MCF 10A (cell line): Measurements from ENCODE around the gene PIN4. TPM values are rescaled to one million over a fixed set of nuclear protein-coding genes. Genes with fewer than 3 reads are reported as not detected.

Experiments
- BruUV-seq: library from RNA; stranded (reverse); fragments of 400-500 nt; replicated peaks from 2 replicates; lab custom pipeline; 2021; lab: Mats Ljungman, UMichigan
- CTCF ChIA-PET: fragments of 300-600 bp; sonication (Branson Sonifier 250); formaldehyde crosslinking; extraction: SDS; loops from one replicate; lab custom pipeline; 2021; ENCODE audit warnings: antibody characterized with exemption, inconsistent platforms; lab: Yijun Ruan, JAX
- POLR2A ChIA-PET: fragments of 300-600, 350-650 bp; sonication (Branson Sonifier 250); formaldehyde crosslinking; extraction: SDS; loops from one replicate; lab custom pipeline; 2020; ENCODE audit warnings: antibody characterized with exemption, inconsistent platforms; lab: Yijun Ruan, JAX
- DNase-seq: peaks from one replicate; pipeline ENCODE4 v3.0.0-alpha.2; 2018; ENCODE audit not compliant: unreplicated experiment
- H3K27ac Mint-ChIP-seq: one replicate; pipeline ENCODE4 v1.8.0; 2022; ENCODE audit warnings: mild to moderate bottlenecking, low read depth, mixed read lengths; ENCODE audit not compliant: unreplicated experiment
- H3K27me3 Mint-ChIP-seq: one replicate; pipeline ENCODE4 v1.8.0; 2022; ENCODE audit warnings: mixed read lengths; ENCODE audit not compliant: insufficient read depth, unreplicated experiment
- H3K36me3 Mint-ChIP-seq: one replicate; pipeline ENCODE4 v1.8.0; 2022; ENCODE audit warnings: mild to moderate bottlenecking, moderate library complexity, mixed read lengths; ENCODE audit not compliant: insufficient read depth, unreplicated experiment
- H3K4me1 Mint-ChIP-seq: one replicate; pipeline ENCODE4 v1.8.0; 2022; ENCODE audit warnings: mixed read lengths; ENCODE audit not compliant: insufficient read depth, unreplicated experiment
- H3K4me3 Mint-ChIP-seq: one replicate; pipeline ENCODE4 v1.8.0; 2022; ENCODE audit warnings: mild to moderate bottlenecking, moderate library complexity, mixed read lengths; ENCODE audit not compliant: unreplicated experiment
- H3K9me3 Mint-ChIP-seq: one replicate; pipeline ENCODE4 v1.8.0; 2022; ENCODE audit warnings: mixed read lengths; ENCODE audit not compliant: unreplicated experiment
- intact Hi-C: fragments of 100-400 bp; cut with micrococcal nuclease; formaldehyde crosslinking; loops from 2 replicates; pipeline ENCODE4 v1.14.1; 2022
- total RNA-seq: library from RNA; stranded (reverse); gene quantifications from 2 replicates; pipeline ENCODE4 v1.2.3, GENCODE V29; 2022
- TF ChIP-seq, protein P1 (sequence below): fragments of 200-600 bp; IDR thresholded peaks from one replicate; pipeline ENCODE4 v1.8.0; 2022; ENCODE audit warnings: antibody characterized with exemption, mild to moderate bottlenecking; ENCODE audit not compliant: unreplicated experiment

PIN4 gene
- total RNA-seq, 1 experiment from 2014 or later = 7.6 TPM

DNA sequence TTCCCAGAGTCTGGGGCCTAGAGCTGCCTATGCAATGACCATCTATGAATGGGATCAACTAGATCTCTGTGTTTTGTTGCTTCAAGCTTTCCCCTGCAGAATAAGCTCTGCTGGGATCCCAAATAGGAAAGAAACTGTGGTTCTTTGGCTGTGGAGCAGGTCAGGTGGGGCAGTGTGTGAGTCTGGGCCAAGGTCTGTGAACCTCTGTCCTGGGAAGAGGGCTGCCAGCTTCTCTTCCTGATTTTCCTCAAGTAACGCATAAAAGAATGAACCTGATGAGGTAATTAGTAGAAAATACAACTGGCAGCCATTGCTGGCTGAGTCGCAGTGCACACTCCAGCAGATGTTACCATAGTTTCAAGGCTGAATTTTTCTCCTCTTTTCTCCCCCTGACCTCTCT, 4.6 kb upstream of the PIN4 start:
- CTCF ChIA-PET = interaction anchor here (0.8 kb wide), 1 partner anchor 12 kb away, joined by 3 read pairs; no protein-coding TSS in a partner anchor
- POLR2A ChIA-PET = interaction anchor here (0.6 kb wide), 1 partner anchor 143 kb away, joined by 3 read pairs; no protein-coding TSS in a partner anchor
- no peak overlapping the region for H3K27ac Mint-ChIP-seq

DNA sequence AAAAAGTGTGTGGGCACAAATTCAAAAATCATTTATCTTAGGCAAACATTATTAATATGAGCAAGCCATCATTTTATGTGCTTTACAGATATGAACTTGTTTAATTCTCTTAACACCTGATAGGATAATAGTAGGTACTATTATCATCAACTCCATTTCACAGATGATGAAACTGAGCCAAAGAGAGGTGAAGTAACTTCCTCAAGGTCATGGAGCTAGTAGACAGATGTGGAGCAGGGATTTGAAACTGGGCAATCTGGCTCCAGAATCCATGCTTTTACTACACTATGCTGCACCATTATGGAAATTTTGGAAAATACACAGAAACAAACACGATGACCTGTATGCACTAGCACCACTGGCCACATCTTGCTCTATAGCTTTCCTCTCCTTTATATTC, 1.0 kb upstream of the PIN4 start:
- CTCF ChIA-PET = interaction anchor here (0.7 kb wide), 1 partner anchor 158 kb away, joined by 3 read pairs; no protein-coding TSS in a partner anchor
- Mint-ChIP-seq H3K4me1 (no peaks in the 10 kb centered on the region), H3K9me3 (no peaks in the 10 kb centered on the region), H3K27ac (no peak overlapping the region), H3K27me3 (peaks cover 9% of the 10 kb centered on the region), H3K36me3 (peaks cover 6% of the 10 kb centered on the region), H3K4me3 (no peak overlapping the region)
- TF ChIP-seq, protein P1, sequence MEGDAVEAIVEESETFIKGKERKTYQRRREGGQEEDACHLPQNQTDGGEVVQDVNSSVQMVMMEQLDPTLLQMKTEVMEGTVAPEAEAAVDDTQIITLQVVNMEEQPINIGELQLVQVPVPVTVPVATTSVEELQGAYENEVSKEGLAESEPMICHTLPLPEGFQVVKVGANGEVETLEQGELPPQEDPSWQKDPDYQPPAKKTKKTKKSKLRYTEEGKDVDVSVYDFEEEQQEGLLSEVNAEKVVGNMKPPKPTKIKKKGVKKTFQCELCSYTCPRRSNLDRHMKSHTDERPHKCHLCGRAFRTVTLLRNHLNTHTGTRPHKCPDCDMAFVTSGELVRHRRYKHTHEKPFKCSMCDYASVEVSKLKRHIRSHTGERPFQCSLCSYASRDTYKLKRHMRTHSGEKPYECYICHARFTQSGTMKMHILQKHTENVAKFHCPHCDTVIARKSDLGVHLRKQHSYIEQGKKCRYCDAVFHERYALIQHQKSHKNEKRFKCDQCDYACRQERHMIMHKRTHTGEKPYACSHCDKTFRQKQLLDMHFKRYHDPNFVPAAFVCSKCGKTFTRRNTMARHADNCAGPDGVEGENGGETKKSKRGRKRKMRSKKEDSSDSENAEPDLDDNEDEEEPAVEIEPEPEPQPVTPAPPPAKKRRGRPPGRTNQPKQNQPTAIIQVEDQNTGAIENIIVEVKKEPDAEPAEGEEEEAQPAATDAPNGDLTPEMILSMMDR = no peak
- POLR2A ChIA-PET = interaction anchor here (0.6 to 1.8 kb wide), 6 partner anchors 16 to 196 kb away, joined by 3 to 9 read pairs (median 4); partner anchors contain the start of gene RPS4X
- no TSS peak for BruUV-seq
- DNase-seq = no peak
- intact Hi-C loops = no loop called here

More for the DNA sequence above, 4.6 kb upstream of the PIN4 start:
- TF ChIP-seq, protein P1 = no peak
- Mint-ChIP-seq H3K27me3 (peaks cover 31% of the 10 kb centered on the region), H3K9me3 (no peaks in the 10 kb centered on the region), H3K36me3 (no peaks in the 10 kb centered on the region), H3K4me1 (no peaks in the 10 kb centered on the region), H3K4me3 (no peak overlapping the region)
- intact Hi-C loops = no loop called here
- no peak for DNase-seq
- no TSS peak for BruUV-seq

DNA sequence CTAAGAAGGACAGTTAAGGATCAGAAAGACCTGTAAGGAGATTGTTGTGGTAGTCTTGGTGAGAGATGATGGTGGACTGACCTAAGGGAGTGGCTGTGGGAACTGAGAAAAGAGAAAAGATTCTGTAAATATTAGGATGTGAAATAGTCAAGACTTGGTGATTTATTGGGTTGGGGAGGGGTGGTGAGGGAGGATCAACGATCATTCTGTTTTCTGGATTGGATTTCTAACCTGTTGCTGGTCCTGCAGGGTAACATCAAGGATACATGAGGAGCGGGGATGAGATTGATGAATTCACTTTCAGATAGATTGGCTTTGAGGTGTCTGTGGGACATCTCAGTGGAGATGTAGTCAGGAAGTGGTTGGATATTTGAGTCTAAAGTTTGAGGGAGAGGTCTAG, 1.4 kb downstream of the PIN4 start:
- Mint-ChIP-seq H3K27me3 (no peaks in the 10 kb centered on the region), H3K9me3 (no peaks in the 10 kb centered on the region), H3K4me3 (no peak overlapping the region), H3K36me3 (peaks cover 7% of the 10 kb centered on the region), H3K27ac (no peak overlapping the region), H3K4me1 (no peaks in the 10 kb centered on the region)
- DNase-seq = no peak
- POLR2A ChIA-PET = interaction anchor here (0.6 kb wide), 1 partner anchor 213 kb away, joined by 4 read pairs; no protein-coding TSS in a partner anchor
- BruUV-seq = no TSS peak
- intact Hi-C loops = no loop called here
- TF ChIP-seq, protein P1 = no peak
- CTCF ChIA-PET = interaction anchor here (0.5 kb wide), 1 partner anchor 17 kb away, joined by 3 read pairs; no protein-coding TSS in a partner anchor

DNA sequence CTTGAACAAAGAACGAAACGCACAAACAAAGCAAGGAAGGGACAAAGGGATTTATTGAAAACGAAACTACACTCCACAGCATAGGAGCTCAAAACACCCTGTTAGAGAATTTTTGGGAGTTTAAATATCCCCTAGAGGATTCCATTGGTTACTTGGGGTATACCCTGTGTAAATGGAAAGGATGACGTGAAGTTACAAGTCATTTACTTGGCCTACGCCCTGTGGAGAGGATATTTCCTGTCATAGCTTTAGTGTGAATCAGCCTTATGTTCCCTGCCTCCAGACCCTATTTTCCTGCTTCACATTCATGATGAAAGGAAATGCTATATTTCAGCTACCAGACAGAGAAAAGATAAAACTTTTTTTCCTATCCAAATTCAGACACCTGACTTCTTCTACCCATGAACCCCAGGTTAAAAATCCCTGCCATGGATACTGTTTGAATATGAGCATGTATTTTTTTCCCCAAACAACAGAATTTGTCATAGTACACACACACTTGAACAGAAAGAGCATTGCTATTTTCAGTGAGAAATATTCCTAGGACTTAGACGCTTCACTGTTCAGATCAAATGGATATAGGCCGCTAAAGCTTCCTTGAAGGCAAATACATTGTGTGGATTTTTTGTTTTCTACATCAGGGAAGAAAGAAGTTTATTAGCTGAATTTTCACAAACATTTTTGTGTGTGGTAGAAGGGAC, 20.4 kb downstream of the PIN4 start:
- H3K27ac Mint-ChIP-seq = peak overlapping the region; percentile 52
- H3K4me1 Mint-ChIP-seq = no peaks in the 10 kb centered on the region
- TSS peak; percentile 90 for BruUV-seq
- intact Hi-C loops = no loop called here
- DNase-seq = peak; percentile 42
- H3K27me3 Mint-ChIP-seq = peaks cover 54% of the 10 kb centered on the region
- CTCF ChIA-PET = interaction anchor here (0.7 to 1.4 kb wide), 3 partner anchors 8 to 98 kb away, joined by 3 to 4 read pairs (median 3); no protein-coding TSS in a partner anchor
- peaks cover 19% of the 10 kb centered on the region for H3K36me3 Mint-ChIP-seq
- POLR2A ChIA-PET = interaction anchor here (0.6 to 1.1 kb wide), 2 partner anchors 20 to 695 kb away, joined by 3 to 4 read pairs; partner anchors contain the start of gene PIN4
- no peaks in the 10 kb centered on the region for H3K9me3 Mint-ChIP-seq
- H3K4me3 Mint-ChIP-seq = no peak overlapping the region
- TF ChIP-seq, protein P1 = no peak
